HuH-7.5 (cell line): ENCODE measurements around the gene LY6G6F.
A peak's percentile ranks its signal among the peaks of the same experiment; 100 is the strongest.

Source experiments
- DNase-seq: peaks from one replicate; pipeline ENCODE4 v3.0.0; 2011; ENCODE audit warnings: low spot score

Gene LY6G6F

DNA sequence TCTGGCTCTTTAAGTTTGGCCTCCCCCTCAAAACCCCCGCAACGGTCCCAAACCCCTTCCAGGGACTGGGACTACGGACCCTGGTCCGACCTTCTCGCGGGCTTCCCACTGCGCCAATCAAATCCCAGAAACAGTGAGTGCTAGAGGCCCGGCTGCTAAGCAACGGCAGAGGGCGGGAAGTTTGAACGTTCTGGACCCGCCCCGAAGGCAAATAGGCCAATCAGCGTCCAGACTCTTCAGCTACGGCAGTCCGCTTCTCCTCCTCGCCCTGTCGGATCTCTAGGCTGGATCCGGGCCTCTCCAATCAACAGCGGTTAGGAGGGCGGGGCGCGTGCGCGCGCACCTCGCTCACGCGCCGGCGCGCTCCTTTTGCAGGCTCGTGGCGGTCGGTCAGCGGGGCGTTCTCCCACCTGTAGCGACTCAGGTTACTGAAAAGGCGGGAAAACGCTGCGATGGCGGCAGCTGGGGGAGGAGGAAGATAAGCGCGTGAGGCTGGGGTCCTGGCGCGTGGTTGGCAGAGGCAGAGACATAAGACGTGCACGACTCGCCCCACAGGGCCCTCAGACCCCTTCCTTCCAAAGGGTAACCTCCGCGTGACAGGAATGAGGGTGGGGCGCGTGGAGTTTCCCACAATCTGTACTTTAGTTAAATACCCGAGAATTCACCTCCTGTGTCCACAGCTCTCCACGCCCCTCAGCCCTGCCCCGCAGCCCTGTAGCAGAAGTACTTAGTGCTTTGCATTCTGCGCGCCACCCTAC, 33.2 kb downstream of the LY6G6F start, which contains the start of gene MSH5:
Gene MSH5 (plus strand): TSS at position 367 of the 758 bp plus-strand sequence. CDS start 462 bp downstream, outside the sequence.
- peak; percentile 85 for DNase-seq

- no peak for DNase-seq
Observed at GRCh38 chr6:31740397-31741223, 33.9 kb downstream of the LY6G6F start.

DNA sequence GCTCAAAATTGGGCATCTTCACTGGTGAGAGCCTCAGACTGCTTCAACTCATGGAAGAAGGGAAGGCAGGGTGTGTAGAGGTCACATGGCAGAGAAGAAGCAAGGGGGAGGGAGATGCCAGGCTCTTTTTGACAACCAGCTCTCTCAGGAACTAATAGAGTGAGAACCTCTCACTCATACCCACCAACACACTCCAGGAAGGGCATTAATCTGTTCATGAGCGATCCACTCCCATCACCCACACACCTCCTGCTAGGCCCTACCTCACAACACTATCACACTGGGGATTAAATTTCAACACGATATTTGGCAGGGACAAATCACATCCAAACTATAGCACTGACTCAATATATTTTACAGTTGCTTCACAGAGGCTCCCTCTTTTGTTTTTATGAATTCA, 35.1 kb downstream of the LY6G6F start:
- no peak for DNase-seq

- DNase-seq: no peak
Observed at GRCh38 chr6:31742894-31743293, 36.2 kb downstream of the LY6G6F start.

GRCh38 chr6:31744422-31744821, 37.8 kb downstream of the LY6G6F start:
- no peak for DNase-seq

DNA sequence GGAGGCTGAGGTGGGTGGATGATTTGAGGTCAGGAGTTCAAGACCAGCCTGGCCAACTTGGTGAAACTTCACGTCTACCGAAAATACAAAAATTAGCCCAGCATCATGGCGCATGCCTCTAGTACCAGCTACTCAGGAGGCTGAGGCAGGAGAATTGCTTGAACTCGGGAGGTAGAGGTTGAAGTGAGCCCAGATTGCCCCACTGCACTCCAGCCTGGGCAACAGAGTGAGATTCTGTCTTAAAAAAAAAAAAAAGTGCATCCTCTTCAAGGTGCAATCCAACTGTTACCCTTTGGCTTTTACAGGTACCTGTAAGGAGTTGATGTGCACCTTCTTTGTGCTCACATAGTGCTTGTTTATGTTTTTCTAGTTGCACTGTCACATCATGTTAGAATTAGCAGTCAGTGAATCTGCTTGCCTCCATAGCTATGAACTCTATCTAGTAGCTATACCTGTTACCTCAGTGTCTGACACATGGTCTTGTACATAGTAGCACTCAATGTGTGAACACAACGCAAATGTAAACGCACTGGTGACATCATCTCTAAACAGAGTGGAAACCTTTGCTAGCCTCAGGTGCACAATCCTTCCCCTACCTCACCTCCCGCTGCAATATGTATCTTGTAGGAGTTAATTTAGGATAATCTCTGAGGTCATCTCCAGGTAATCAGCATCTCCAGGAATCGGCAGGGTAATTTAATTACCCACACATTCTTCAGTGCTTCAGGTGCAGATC, 42.8 kb downstream of the LY6G6F start:
- no peak for DNase-seq

DNA sequence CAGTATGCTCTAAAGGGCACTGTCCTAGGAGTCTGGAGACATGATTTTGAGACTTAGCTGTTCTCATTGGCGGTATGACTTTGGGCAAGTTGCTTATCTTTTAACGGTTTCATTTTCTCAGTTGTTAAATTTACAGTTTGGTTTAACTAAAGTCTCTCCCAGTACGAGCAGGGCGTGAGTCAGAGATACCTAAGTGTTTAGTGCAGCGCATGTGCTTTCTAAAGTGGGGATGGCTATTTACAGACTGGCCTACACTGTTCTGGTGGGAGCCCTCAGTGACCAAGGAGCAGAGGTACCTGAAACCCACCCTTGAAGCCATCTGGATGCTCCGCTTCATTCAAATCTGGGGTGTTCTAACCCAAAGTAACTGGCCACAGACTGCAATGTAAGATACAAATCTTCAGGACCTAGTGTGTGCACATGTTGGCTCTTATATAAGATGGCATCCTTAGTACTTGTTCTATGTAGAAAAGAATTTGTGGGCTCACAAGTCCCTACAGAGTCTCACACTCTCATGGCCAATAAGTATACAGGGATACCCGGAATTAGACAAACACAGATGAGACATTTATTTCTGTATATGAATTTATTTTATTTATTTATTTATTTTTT, 43.9 kb downstream of the LY6G6F start:
- no peak for DNase-seq

- DNase-seq: no peak
Observed at GRCh38 chr6:31752739-31753319, 46.2 kb downstream of the LY6G6F start.

DNA sequence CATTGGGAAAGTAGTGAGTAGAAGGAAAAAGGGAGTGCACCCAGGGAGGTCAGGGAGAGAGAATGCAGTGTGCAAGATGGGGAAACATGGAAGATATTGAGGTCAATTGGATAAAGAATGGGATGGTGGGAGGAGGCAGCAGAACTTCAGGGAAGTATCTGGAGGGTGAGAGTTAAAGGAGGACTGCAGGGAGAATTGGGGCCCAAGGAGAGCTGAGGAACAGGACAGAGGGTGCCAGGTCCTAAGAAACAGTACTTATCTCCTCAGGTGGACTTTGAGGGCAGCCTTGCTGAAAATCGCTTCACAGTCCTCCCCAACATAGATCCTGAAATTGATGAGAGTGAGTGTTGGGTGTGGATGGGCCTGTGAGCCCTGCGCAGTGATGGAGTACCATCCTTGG, 51.6 kb downstream of the LY6G6F start:
- no peak for DNase-seq
